HepG2 (cell line): ENCODE results near the gene ERH. TPM values are rescaled to one million over a fixed set of nuclear protein-coding genes. Genes with fewer than 3 reads are reported as not detected.

Experiments
- ARID4A ChIP-seq: sonication (generic); formaldehyde crosslinking; IDR thresholded peaks from 2 replicates; pipeline ENCODE4 v1.5.0; 2020; ENCODE audit warnings: mild to moderate bottlenecking, missing genetic modification reagents, borderline replicate concordance
- CREBL2 ChIP-seq: sonication (generic); formaldehyde crosslinking; IDR thresholded peaks from 2 replicates; pipeline ENCODE4 v1.8.1; 2023; ENCODE audit warnings: missing genetic modification reagents, mild to moderate bottlenecking, borderline replicate concordance
- FOXO4 ChIP-seq: sonication (generic); formaldehyde crosslinking; conservative IDR thresholded peaks from 2 replicates; pipeline ENCODE4 v1.8.1; 2023; ENCODE audit warnings: missing genetic modification reagents
- HOXA7 ChIP-seq: sonication (generic); formaldehyde crosslinking; IDR thresholded peaks from 2 replicates; pipeline ENCODE4 v1.8.1; 2022; ENCODE audit warnings: mild to moderate bottlenecking, missing genetic modification reagents, moderate library complexity
- MTERF4 ChIP-seq: sonication (generic); formaldehyde crosslinking; IDR thresholded peaks from 2 replicates; pipeline ENCODE4 v1.8.0; 2023; ENCODE audit warnings: mild to moderate bottlenecking, missing genetic modification reagents
- NFYB ChIP-seq: sonication (generic); formaldehyde crosslinking; IDR thresholded peaks from 2 replicates; pipeline ENCODE4 v1.4.0; 2020; ENCODE audit warnings: missing genetic modification reagents
- PBX2 ChIP-seq: IDR thresholded peaks from 2 replicates; pipeline ENCODE4 v1.6.1; 2016; ENCODE audit warnings: control low read depth
- TFAP4 ChIP-seq: sonication (generic); IDR thresholded peaks from 2 replicates; pipeline ENCODE4 v1.6.1; 2016; ENCODE audit warnings: low read depth, borderline replicate concordance
- ZFP37 ChIP-seq: sonication (generic); formaldehyde crosslinking; IDR thresholded peaks from 2 replicates; pipeline ENCODE4 v1.4.0; 2020; ENCODE audit warnings: missing genetic modification reagents, borderline replicate concordance
- ZNF207 ChIP-seq: fragments of 450-650 bp; IDR thresholded peaks from 2 replicates; pipeline ENCODE4 v1.6.1; 2016; ENCODE audit warnings: antibody characterized with exemption, borderline replicate concordance
- ZNF329 ChIP-seq: sonication (generic); formaldehyde crosslinking; IDR thresholded peaks from 2 replicates; pipeline ENCODE4 v1.9.0; 2021; ENCODE audit warnings: low read depth, mild to moderate bottlenecking, missing genetic modification reagents
- ZNF496 ChIP-seq: sonication (generic); formaldehyde crosslinking; IDR thresholded peaks from 2 replicates; pipeline ENCODE4 v1.8.1; 2023; ENCODE audit warnings: mild to moderate bottlenecking, moderate library complexity, missing genetic modification reagents; ENCODE audit not compliant: insufficient replicate concordance
- ZNF546 ChIP-seq: sonication (generic); formaldehyde crosslinking; conservative IDR thresholded peaks from 2 replicates; pipeline ENCODE4 v1.8.1; 2023; ENCODE audit warnings: mild to moderate bottlenecking, missing genetic modification reagents
- polyA plus RNA-seq, 8 experiments: library from polyadenylated mRNA; depleted of rRNA in 3 of 8; stranded (reverse) in 7 of 8; unstranded in 1 of 8; fragments of >200 nt; fragmentation: Illumina TruSeq in 4 of 8; extraction: Trizol in 4 of 8; gene quantifications; 2 replicates each; pipeline versions ENCODE4 v1.2.1 to v1.2.3, GENCODE V29; 2011 to 2016; ENCODE audit warnings: low read depth in 4 of 8, missing spikeins in 1 of 8, mixed read lengths in 1 of 8; ENCODE audit not compliant: insufficient read depth in 1 of 8
- total RNA-seq, 5 experiments: library from RNA; depleted of rRNA; stranded (reverse); fragments of >200 nt; fragmentation: Illumina TruSeq; extraction: Trizol; gene quantifications; 2 replicates each; pipeline ENCODE4 v1.2.3, GENCODE V29; 2016; ENCODE audit warnings: low read depth in 1 of 5

Gene ERH
- total and polyA plus RNA-seq, 2 of the 13 experiments (the other 11 are each of a cell fraction or from before 2014, with no cell fraction given): 105 to 341 TPM

- TF ChIP-seq ARID4A (CRISPR knock-in tag) (peak; percentile 87), ZNF546 (CRISPR knock-in tag) (no peak), ZNF496 (CRISPR knock-in tag) (no peak), ZFP37 (no peak), MTERF4 (CRISPR knock-in tag) (no peak; the same call in 1 of the 2 replicates), PBX2 (CRISPR knock-in tag) (no peak; the same call in 1 of the 2 replicates), ZNF329 (CRISPR knock-in tag) (no peak), CREBL2 (CRISPR knock-in tag) (peak; percentile 21; the same call in 1 of the 2 replicates), NFYB (CRISPR knock-in tag) (peak; percentile 54), FOXO4 (no peak), ZNF207 (no peak), HOXA7 (CRISPR knock-in tag) (no peak), TFAP4 (0 out of 2 replicates have a peak, but pooled peaks have one; percentile 43)
Observed at GRCh38 chr14:69398053-69398817, at the start of gene ERH, which contains the start of gene SLC39A9 (continued).
